K562 (cell line): ENCODE results near the gene MYO7A. TPM values are rescaled to one million over a fixed set of nuclear protein-coding genes. Genes with fewer than 3 reads are reported as not detected.

Source experiments
- ATAC-seq: fragments of 200-7000 bp; cut with Tn5 transposase; 3 replicates; pipeline ENCODE4 v1.9.1; 2020; ENCODE audit warnings: moderate library complexity
- BruUV-seq: library from RNA; stranded (reverse); fragments of 400-500 nt; replicated peaks from 2 replicates; lab custom pipeline; 2021; lab: Mats Ljungman, UMichigan
- CTCF ChIA-PET: fragments of 300-600 bp; formaldehyde crosslinking; extraction: SDS; loops from one replicate; lab custom pipeline; 2021; ENCODE audit warnings: low intra/inter-chr PET ratio; lab: Yijun Ruan, JAX
- POLR2A ChIA-PET: fragments of 300-600, 350-650 bp; sonication (Branson Sonifier 250); formaldehyde crosslinking; extraction: SDS; loops from one replicate; lab custom pipeline; 2021; ENCODE audit warnings: antibody characterized with exemption, inconsistent platforms; lab: Yijun Ruan, JAX
- DNase-seq, 4 experiments: peaks; one replicate each; pipeline versions ENCODE4 v3.0.0 to v3.0.0-alpha.2; 2011 to 2018; ENCODE audit warnings: low spot score in 3 of 4, mixed read lengths in 3 of 4; ENCODE audit errors: extremely low read depth in 1 of 4
- FAIRE-seq: peaks from 2 replicates; lab custom pipeline; 2011; peaks lifted over from hg19 to GRCh38; lab: Jason Lieb, UNC
- H2AFZ ChIP-seq: 2 replicates; pipeline ENCODE4 v1.6.0; 2011; ENCODE audit warnings: low read depth, low read length, control low read depth, inconsistent platforms
- H3K27ac ChIP-seq: fragments of 200-600 bp; 3 replicates; pipeline ENCODE4 v1.8.0; 2011; ENCODE audit warnings: low read depth, mild to moderate bottlenecking, control low read depth, inconsistent platforms, low read length, moderate library complexity, mixed read lengths; ENCODE audit errors: extremely low read depth
- H3K27me3 ChIP-seq, 2 experiments: fragments of 300-600 bp in 1 of 2; 2 replicates in 1 of 2; 3 replicates in 1 of 2; pipeline versions ENCODE4 v1.6.0 to v1.8.0; 2011; ENCODE audit warnings: inconsistent platforms in 2 of 2, low read length in 2 of 2, mild to moderate bottlenecking in 1 of 2, mixed read lengths in 1 of 2, moderate library complexity in 1 of 2; ENCODE audit not compliant: control insufficient read depth in 2 of 2, insufficient read depth in 2 of 2
- H3K36me3 ChIP-seq: fragments of 300-600 bp; 3 replicates; pipeline ENCODE4 v1.8.0; 2011; ENCODE audit warnings: mild to moderate bottlenecking, low read length, inconsistent platforms; ENCODE audit not compliant: control insufficient read depth, insufficient read depth
- H3K4me1 ChIP-seq, 2 experiments: fragments of 200-600 bp in 1 of 2; replicated peaks in 1 of 2; 2 replicates in 1 of 2; 3 replicates in 1 of 2; pipeline versions ENCODE4 v1.5.1 to v1.8.0; 2011; ENCODE audit warnings: inconsistent platforms in 2 of 2, low read length in 2 of 2, mild to moderate bottlenecking in 1 of 2, mixed read lengths in 1 of 2, moderate library complexity in 1 of 2; ENCODE audit not compliant: control insufficient read depth in 2 of 2, insufficient read depth in 2 of 2
- H3K4me2 ChIP-seq: 2 replicates; pipeline ENCODE4 v1.6.1; 2011; ENCODE audit warnings: low read length, control low read depth, inconsistent platforms, mixed read lengths; ENCODE audit not compliant: insufficient read depth
- H3K4me3 ChIP-seq: fragments of 200-600 bp; sonication (generic), shearing (Covaris generic); 2 replicates; pipeline ENCODE4 v1.5.1; 2016; ENCODE audit warnings: control low read depth, inconsistent platforms
- H3K79me2 ChIP-seq: fragments of 200-600 bp; 3 replicates; pipeline ENCODE4 v1.8.0; 2011; ENCODE audit warnings: low read length, inconsistent platforms; ENCODE audit not compliant: control insufficient read depth, insufficient read depth
- H3K9ac ChIP-seq, 2 experiments: 2 replicates each; pipeline versions ENCODE4 v1.6.0 to v1.6.1; 2011; ENCODE audit warnings: low read depth in 2 of 2, low read length in 2 of 2, control low read depth in 1 of 2, inconsistent platforms in 1 of 2, mild to moderate bottlenecking in 1 of 2, mixed read lengths in 1 of 2; ENCODE audit not compliant: insufficient read depth in 1 of 2
- H3K9me1 ChIP-seq: one replicate; pipeline ENCODE4 v1.6.0; 2011; ENCODE audit warnings: inconsistent platforms, mild to moderate bottlenecking, low read length, moderate library complexity; ENCODE audit not compliant: control insufficient read depth, insufficient read depth
- H3K9me3 ChIP-seq: replicated peaks from 2 replicates; pipeline ENCODE4 v1.5.1; 2011; ENCODE audit warnings: low read depth, low read length, inconsistent platforms; ENCODE audit not compliant: control insufficient read depth, insufficient read depth
- H4K20me1 ChIP-seq: replicated peaks from 2 replicates; pipeline ENCODE4 v1.6.1; 2011; ENCODE audit warnings: low read length, inconsistent platforms, mixed read lengths; ENCODE audit not compliant: control insufficient read depth, insufficient read depth
- EWSR1 ChIP-seq: fragments of 450-650 bp; IDR thresholded peaks from 2 replicates; pipeline ENCODE4 v1.6.1; 2018; ENCODE audit warnings: borderline replicate concordance, mild to moderate bottlenecking, low read depth, moderate library complexity; ENCODE audit not compliant: partially characterized antibody
- GTF2E2 ChIP-seq: fragments of 200-800 bp; sonication (Bioruptor generic); IDR thresholded peaks from 2 replicates; pipeline ENCODE4 v1.6.1; 2016; ENCODE audit warnings: missing genetic modification characterization, missing compliant biosample characterization
- HDAC3 ChIP-seq: fragments of 450-650 bp; IDR thresholded peaks from 2 replicates; pipeline ENCODE4 v1.6.1; 2018; ENCODE audit warnings: borderline replicate concordance, mild to moderate bottlenecking, moderate library complexity; ENCODE audit not compliant: partially characterized antibody
- MCM5 ChIP-seq: fragments of 450-650 bp; IDR thresholded peaks from 2 replicates; pipeline ENCODE4 v1.6.1; 2016; ENCODE audit warnings: low read depth
- RBBP5 ChIP-seq: fragments of 200-600 bp; sonication (generic); IDR thresholded peaks from 2 replicates; pipeline ENCODE4 v1.6.1; 2012; ENCODE audit warnings: borderline replicate concordance, mild to moderate bottlenecking, low read length, control low read depth, inconsistent platforms; ENCODE audit not compliant: insufficient read depth, poor library complexity, severe bottlenecking
- RCOR1 ChIP-seq, 2 experiments: IDR thresholded peaks; 2 replicates each; pipeline ENCODE4 v1.6.1; 2012; ENCODE audit warnings: low read depth in 2 of 2, low read length in 2 of 2, borderline replicate concordance in 1 of 2, improper control_type of control experiment in 1 of 2
- ZNF140 ChIP-seq: fragments of 250-450 bp; sonication (Bioruptor Pico); IDR thresholded peaks from 2 replicates; pipeline ENCODE4 v1.8.0; 2021; ENCODE audit warnings: moderate library complexity, mild to moderate bottlenecking, inconsistent platforms
- ZNF217 ChIP-seq: sonication (generic); formaldehyde crosslinking; IDR thresholded peaks from 2 replicates; pipeline ENCODE4 v1.8.0; 2022; ENCODE audit warnings: mild to moderate bottlenecking, missing genetic modification reagents
- ZNF280B ChIP-seq: fragments of 250-450 bp; sonication (Bioruptor Pico); IDR thresholded peaks from 2 replicates; pipeline ENCODE4 v1.5.1; 2021; ENCODE audit warnings: mild to moderate bottlenecking
- WGBS: fragments of 100-300 bp; shearing (Covaris generic); methylation state at CpG from one replicate; pipeline ENCODE4 v1.1.6; 2016; ENCODE audit warnings: low coverage, mixed read lengths; ENCODE audit not compliant: insufficient coverage; ENCODE audit errors: missing lambda C conversion rate; 5-methylcytosine and 5-hydroxymethylcytosine counted together
- in situ Hi-C: fragments of 300-500 bp; cut with MboI; formaldehyde crosslinking; loops from 4 replicates; pipeline ENCODE4 v1.15.0; 2018; ENCODE audit warnings: inconsistent platforms, mixed read lengths
- intact Hi-C: fragments of 100-400 bp; cut with micrococcal nuclease; formaldehyde crosslinking; loops from 2 replicates; pipeline ENCODE4 v1.14.2; 2022
- polyA plus RNA-seq, 8 experiments: library from polyadenylated mRNA; depleted of rRNA in 4 of 8; stranded (reverse) in 5 of 8; unstranded in 3 of 8; fragments of >200 nt; fragmentation: Nextera tagmentation in 2 of 8; fragmentation: Illumina TruSeq in 1 of 8; extraction: Ambion mirVana in 2 of 8; extraction: Trizol in 1 of 8; gene quantifications; 2 replicates each; pipeline versions ENCODE4 v1.2.1 to v1.2.3, GENCODE V29; 2011 to 2014; ENCODE audit warnings: inconsistent platforms in 1 of 8, missing spikeins in 1 of 8
- total RNA-seq, 7 experiments: library from RNA; depleted of rRNA in 6 of 7; stranded (reverse); fragments of >200 nt in 6 of 7; fragmentation: Illumina TruSeq in 2 of 7; extraction: Trizol in 2 of 7; gene quantifications; 2 replicates each; pipeline versions ENCODE4 v1.2.1 to v1.2.3, GENCODE V29; 2011 to 2021; ENCODE audit warnings: low replicate concordance in 1 of 7

MYO7A gene
- total and polyA plus RNA-seq, 9 of the 15 experiments (the other 6 are each of a cell fraction or from before 2014, with no cell fraction given), result 0.01 to 0.11 (median 0.07) TPM; not detected in 1

- ChIA-PET POLR2A (interaction anchor here (0.5 to 1.0 kb wide), 3 partner anchors 11 to 398 kb away, joined by 3 read pairs; no protein-coding TSS in a partner anchor), CTCF (interaction anchor here (2.5 kb wide), 1 partner anchor 53 kb away, joined by 19 read pairs; no protein-coding TSS in a partner anchor)
- no peak for TF ChIP-seq RCOR1 (IDR thresholded peaks at IDR 0.05; ENCODE audit: borderline replicate concordance in 1 of 2, low read depth in 2 of 2, low read length in 2 of 2)
- TF ChIP-seq ZNF217, result no peak
- TF ChIP-seq MCM5, result no peak
- no peak for TF ChIP-seq EWSR1
- TF ChIP-seq GTF2E2 (tag), result no peak
- no peak for TF ChIP-seq ZNF140
- no peak for TF ChIP-seq HDAC3
- TF ChIP-seq ZNF280B (CRISPR knock-in tag), result no peak
- no peak for TF ChIP-seq RBBP5
- Histone ChIP-seq H3K27me3 (peaks cover 5 to 51% of the 10 kb centered on the region in 2 experiments; a peak in 4 of 5 replicates), H2AFZ (no peak overlapping the region), H3K9me1 (peaks cover 7% of the 10 kb centered on the region), H3K9ac (no peak overlapping the region), H3K9me3 (no peaks in the 10 kb centered on the region), H3K4me2 (no peak overlapping the region), H4K20me1 (peaks cover 18% of the 10 kb centered on the region; the same call in 1 of the 2 replicates), H3K27ac (no peak overlapping the region), H3K4me3 (no peak overlapping the region), H3K4me1 (peaks cover 0 to 19% of the 10 kb centered on the region in 2 experiments; a peak in 2 of 5 replicates), H3K36me3 (no peaks in the 10 kb centered on the region), H3K79me2 (no peaks in the 10 kb centered on the region)
- FAIRE-seq (no peak), DNase-seq (no peak), ATAC-seq (no peak)
- in situ Hi-C loops, result loop anchor here (5.0 to 10.0 kb wide), 2 partner anchors 183 to 376 kb away; no protein-coding TSS in a partner anchor
- intact Hi-C loops, result no loop called here
- no TSS peak for BruUV-seq
- 21% methylated on average over 11 of the region's 14 CpGs for WGBS
These were observed 27.6 kb upstream of the MYO7A start for GRCh38 chr11:77100166-77101042.
